Body of pancreas (tissue), 4 donors: ENCODE results near the gene ACER3.

Source experiments
- CTCF ChIP-seq, 7 experiments: fragments of 450-650 bp in 4 of 7; fragments of 200-600 bp in 3 of 7; sonication (generic) in 3 of 7; IDR thresholded peaks; one replicate each; pipeline ENCODE4 v1.5.1; 2016 to 2019; ENCODE audit warnings: antibody characterized with exemption in 7 of 7
- POLR2A ChIP-seq, 3 donors: fragments of 450-650 bp; IDR thresholded peaks; one replicate each; pipeline ENCODE4 v1.6.1; 2016; ENCODE audit warnings: antibody characterized with exemption in 3 of 3, mild to moderate bottlenecking in 2 of 3

- no peak for TF ChIP-seq CTCF (IDR thresholded peaks at IDR 0.05)
- no peak for TF ChIP-seq POLR2A (IDR thresholded peaks at IDR 0.05)
Observed at GRCh38 chr11:77074626-77075221, 214.0 kb downstream of the ACER3 start.
